ENCODE data around the gene DMAC1.

GRCh38 chr9:7848498-7848897 is 48.9 kb upstream of the DMAC1 start:
- no peak for TF ChIP-seq POLR2A (IDR thresholded peaks at IDR 0.05)
- TF ChIP-seq, protein P1, sequence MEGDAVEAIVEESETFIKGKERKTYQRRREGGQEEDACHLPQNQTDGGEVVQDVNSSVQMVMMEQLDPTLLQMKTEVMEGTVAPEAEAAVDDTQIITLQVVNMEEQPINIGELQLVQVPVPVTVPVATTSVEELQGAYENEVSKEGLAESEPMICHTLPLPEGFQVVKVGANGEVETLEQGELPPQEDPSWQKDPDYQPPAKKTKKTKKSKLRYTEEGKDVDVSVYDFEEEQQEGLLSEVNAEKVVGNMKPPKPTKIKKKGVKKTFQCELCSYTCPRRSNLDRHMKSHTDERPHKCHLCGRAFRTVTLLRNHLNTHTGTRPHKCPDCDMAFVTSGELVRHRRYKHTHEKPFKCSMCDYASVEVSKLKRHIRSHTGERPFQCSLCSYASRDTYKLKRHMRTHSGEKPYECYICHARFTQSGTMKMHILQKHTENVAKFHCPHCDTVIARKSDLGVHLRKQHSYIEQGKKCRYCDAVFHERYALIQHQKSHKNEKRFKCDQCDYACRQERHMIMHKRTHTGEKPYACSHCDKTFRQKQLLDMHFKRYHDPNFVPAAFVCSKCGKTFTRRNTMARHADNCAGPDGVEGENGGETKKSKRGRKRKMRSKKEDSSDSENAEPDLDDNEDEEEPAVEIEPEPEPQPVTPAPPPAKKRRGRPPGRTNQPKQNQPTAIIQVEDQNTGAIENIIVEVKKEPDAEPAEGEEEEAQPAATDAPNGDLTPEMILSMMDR (IDR thresholded peaks at IDR 0.05) = no peak

Measured in body of pancreas (tissue), 4 donors.